ENCODE measurements around the gene FMNL2.

- no peak for TF ChIP-seq CTCF (IDR thresholded peaks at IDR 0.05)
- TF ChIP-seq POLR2A (IDR thresholded peaks at IDR 0.05): no peak
Measured at GRCh38 chr2:152646775-152647174, 311.8 kb downstream of the FMNL2 start.

Data from thyroid gland (tissue), 4 donors.